CD4-positive, CD25-positive, alpha-beta regulatory T cell (primary cell): ENCODE data around the gene SLC22A12. TPM values are rescaled to one million over a fixed set of nuclear protein-coding genes. Genes with fewer than 3 reads are reported as not detected.

Experiments used
- ATAC-seq, 2 donors: fragments of 150-1000 bp; cut with Tn5 transposase; one replicate each; pipeline ENCODE4 v1.10.0; 2021; ENCODE audit warnings: low read depth in 2 of 2, moderate number of reproducible peaks in 2 of 2, moderate library complexity in 1 of 2
- DNase-seq, 3 donors: peaks; one replicate each; pipeline versions ENCODE4 v3.0.0 to v3.0.0-alpha.2; 2012 to 2022; ENCODE audit warnings: mixed read lengths in 1 of 3
- H3K27ac ChIP-seq: one replicate; pipeline ENCODE4 v1.7.0; 2013; ENCODE audit warnings: mild to moderate bottlenecking, low read length; ENCODE audit not compliant: insufficient read depth, poor library complexity, severe bottlenecking
- H3K27me3 ChIP-seq: one replicate; pipeline ENCODE4 v1.7.0; 2013; ENCODE audit warnings: low read length; ENCODE audit not compliant: control insufficient read depth, insufficient read depth
- H3K36me3 ChIP-seq: one replicate; pipeline ENCODE4 v1.7.0; 2013; ENCODE audit warnings: mild to moderate bottlenecking, low read length, moderate library complexity; ENCODE audit not compliant: control insufficient read depth, insufficient read depth
- H3K4me1 ChIP-seq: 2 replicates; pipeline ENCODE4 v1.7.0; 2013; ENCODE audit warnings: mild to moderate bottlenecking, low read length; ENCODE audit not compliant: insufficient read depth, control insufficient read depth, poor library complexity, severe bottlenecking
- H3K4me3 ChIP-seq: one replicate; pipeline ENCODE4 v1.7.0; 2013; ENCODE audit warnings: low read depth, mild to moderate bottlenecking, low read length, moderate library complexity
- H3K9me3 ChIP-seq, 2 experiments: 1 replicate in 1 of 2; 2 replicates in 1 of 2; pipeline ENCODE4 v1.7.0; 2013; ENCODE audit warnings: low read length in 2 of 2, mild to moderate bottlenecking in 1 of 2, moderate library complexity in 1 of 2; ENCODE audit not compliant: control insufficient read depth in 2 of 2
- H3K27ac Mint-ChIP-seq, 3 donors: one replicate each; pipeline ENCODE4 v1.8.0; 2020 to 2022; ENCODE audit warnings: mild to moderate bottlenecking in 3 of 3, mixed read lengths in 3 of 3, moderate library complexity in 2 of 3
- H3K27me3 Mint-ChIP-seq: one replicate; pipeline ENCODE4 v1.8.0; 2022; ENCODE audit warnings: mild to moderate bottlenecking, mixed read lengths
- H3K36me3 Mint-ChIP-seq: one replicate; pipeline ENCODE4 v1.8.0; 2020; ENCODE audit warnings: mixed read lengths
- H3K4me1 Mint-ChIP-seq, 4 donors: one replicate each; pipeline ENCODE4 v1.8.0; 2020 to 2022; ENCODE audit warnings: mixed read lengths in 4 of 4, mild to moderate bottlenecking in 1 of 4
- H3K4me3 Mint-ChIP-seq, 4 donors: one replicate each; pipeline ENCODE4 v1.8.0; 2020 to 2022; ENCODE audit warnings: mild to moderate bottlenecking in 4 of 4, mixed read lengths in 4 of 4, moderate library complexity in 3 of 4
- H3K9me3 Mint-ChIP-seq, 7 donors: one replicate each; pipeline ENCODE4 v1.8.0; 2020 to 2022; ENCODE audit warnings: mixed read lengths in 7 of 7, mild to moderate bottlenecking in 3 of 7, moderate library complexity in 2 of 7
- polyA plus RNA-seq, 4 donors: library from polyadenylated mRNA; unstranded; fragments of 300-500 nt; fragmentation: Illumina TruSeq; gene quantifications; one replicate each; pipeline ENCODE4 v1.2.3, GENCODE V29; 2021
- total RNA-seq: library from RNA; stranded (reverse); gene quantifications from one replicate; pipeline ENCODE4 v1.2.3, GENCODE V29; 2022

Gene SLC22A12
- total and polyA plus RNA-seq, 5 donors from 2014 or later: not detected

DNA sequence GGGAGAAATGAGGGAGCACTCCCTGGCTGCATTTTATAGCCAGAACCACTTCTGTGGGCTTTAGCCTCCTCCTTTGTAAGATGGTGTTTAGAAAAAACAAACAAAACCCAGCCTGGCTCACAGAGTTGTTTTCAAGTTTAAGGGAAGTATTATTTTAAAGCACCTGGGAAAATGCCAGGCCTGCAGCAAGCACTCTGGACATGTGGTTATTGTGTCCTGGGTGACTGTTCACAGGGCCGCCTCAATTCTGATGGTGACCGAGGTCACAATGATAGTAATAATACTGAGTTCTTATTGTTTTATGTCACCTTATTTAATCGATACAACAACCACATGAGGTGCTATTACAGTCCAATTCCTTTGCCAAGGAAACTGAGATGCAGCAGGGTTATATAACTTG, 20.7 kb upstream of the SLC22A12 start:
- Histone ChIP-seq H3K4me1 (no peaks in the 10 kb centered on the region), H3K4me3 (no peak overlapping the region), H3K9me3 (no peaks in the 10 kb centered on the region), H3K27ac (no peak overlapping the region), H3K36me3 (no peaks in the 10 kb centered on the region), H3K27me3 (no peaks in the 10 kb centered on the region)
- Mint-ChIP-seq H3K27me3 (peaks cover 5% of the 10 kb centered on the region), H3K9me3 (no peaks in the 10 kb centered on the region), H3K4me1 (no peaks in the 10 kb centered on the region), H3K27ac (no peak overlapping the region), H3K4me3 (no peak overlapping the region), H3K36me3 (no peaks in the 10 kb centered on the region)
- DNase-seq (no peak), ATAC-seq (no peak)

DNA sequence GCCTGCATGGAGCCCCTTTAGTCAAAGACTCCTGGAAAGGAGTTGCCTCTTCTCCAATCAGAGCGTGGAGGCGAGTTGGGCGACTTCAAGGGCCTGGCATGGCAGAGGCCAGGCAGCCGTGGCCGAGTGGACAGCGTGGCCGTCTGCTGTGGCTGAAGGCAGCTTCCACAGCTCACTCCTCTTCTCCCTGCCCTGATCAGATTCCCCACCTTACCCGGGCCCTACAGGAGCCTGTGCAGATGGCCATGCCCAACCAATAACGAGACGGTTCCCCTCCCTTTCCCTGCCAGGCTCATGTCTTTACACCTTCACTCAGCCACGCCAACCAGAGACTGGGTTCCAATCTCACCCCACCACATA, 20.0 kb upstream of the SLC22A12 start:
- no peaks in the 10 kb centered on the region for H3K4me1 Mint-ChIP-seq
- H3K36me3 ChIP-seq: no peaks in the 10 kb centered on the region
- H3K4me1 ChIP-seq: no peaks in the 10 kb centered on the region
- H3K27me3 ChIP-seq: no peaks in the 10 kb centered on the region
- H3K9me3 Mint-ChIP-seq: no peaks in the 10 kb centered on the region
- H3K27ac ChIP-seq: no peak overlapping the region
- DNase-seq (no peak), ATAC-seq (no peak)
- H3K27me3 Mint-ChIP-seq: peaks cover 5% of the 10 kb centered on the region
- H3K27ac Mint-ChIP-seq: no peak overlapping the region
- H3K4me3 Mint-ChIP-seq: no peak overlapping the region
- no peaks in the 10 kb centered on the region for H3K9me3 ChIP-seq
- H3K4me3 ChIP-seq: no peak overlapping the region
- H3K36me3 Mint-ChIP-seq: no peaks in the 10 kb centered on the region

DNA sequence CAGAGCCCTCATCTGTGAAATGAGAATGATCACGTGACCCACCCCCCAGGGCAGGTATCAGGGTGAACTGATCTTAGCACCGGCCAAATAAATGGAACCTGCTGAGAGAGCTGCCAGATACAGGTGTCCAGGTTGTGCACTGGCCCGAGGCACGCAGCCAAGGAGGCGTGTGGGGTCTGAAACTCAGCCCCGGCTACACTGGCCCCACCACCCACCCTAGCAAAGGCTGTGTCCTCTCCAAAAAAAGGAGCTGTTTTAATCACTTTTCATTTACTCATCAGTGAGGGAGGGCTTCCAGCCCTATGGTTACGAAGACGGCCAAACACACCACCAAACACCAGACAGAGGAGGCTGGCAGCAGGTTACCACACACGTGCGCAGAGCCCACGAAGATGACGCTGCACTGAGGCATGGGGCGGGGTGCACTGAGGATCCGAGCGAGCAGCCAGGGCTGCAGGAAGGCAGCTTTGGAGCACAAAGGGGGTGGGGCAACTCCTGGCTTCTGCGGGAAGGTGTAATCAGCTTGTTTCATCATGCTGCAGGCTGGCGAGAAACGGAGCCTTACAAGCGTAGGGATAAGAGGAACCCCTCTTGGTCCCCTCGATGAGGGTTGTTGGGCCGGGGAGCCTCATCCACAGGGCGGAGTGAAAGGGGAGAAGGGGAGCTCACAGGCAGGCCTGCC, 19.5 kb upstream of the SLC22A12 start:
- ATAC-seq: no peak
- H3K4me1 ChIP-seq: no peaks in the 10 kb centered on the region
- H3K9me3 ChIP-seq: no peaks in the 10 kb centered on the region
- no peak overlapping the region for H3K4me3 ChIP-seq
- Mint-ChIP-seq H3K36me3 (no peaks in the 10 kb centered on the region), H3K27me3 (peaks cover 5% of the 10 kb centered on the region), H3K9me3 (no peaks in the 10 kb centered on the region), H3K27ac (no peak overlapping the region), H3K4me3 (no peak overlapping the region), H3K4me1 (no peaks in the 10 kb centered on the region)
- no peaks in the 10 kb centered on the region for H3K27me3 ChIP-seq
- DNase-seq: no peak
- no peaks in the 10 kb centered on the region for H3K36me3 ChIP-seq
- H3K27ac ChIP-seq: no peak overlapping the region

DNA sequence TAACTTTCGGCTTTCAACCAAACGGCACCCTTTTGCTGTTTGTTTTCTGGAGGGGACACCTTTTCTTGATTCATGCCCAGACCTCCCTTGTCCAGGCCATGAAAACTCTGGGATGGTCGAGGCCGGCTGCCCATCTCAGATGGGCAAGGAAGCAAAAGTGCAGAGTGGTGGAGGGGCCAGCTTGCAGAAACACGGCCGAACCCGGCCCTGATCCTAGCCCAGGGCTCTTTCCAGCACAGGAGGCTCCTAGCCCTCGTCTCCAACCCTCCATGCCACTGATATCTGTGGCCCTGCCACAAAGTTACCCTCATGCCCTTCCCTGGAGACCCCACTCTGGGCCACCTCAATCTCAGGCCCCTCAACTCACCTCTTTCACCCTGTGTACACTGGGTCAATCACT, 18.9 kb upstream of the SLC22A12 start:
- H3K27ac ChIP-seq: no peak overlapping the region
- no peak overlapping the region for H3K4me3 Mint-ChIP-seq
- H3K9me3 Mint-ChIP-seq: no peaks in the 10 kb centered on the region
- peaks cover 5% of the 10 kb centered on the region for H3K27me3 Mint-ChIP-seq
- no peak for ATAC-seq
- no peaks in the 10 kb centered on the region for H3K36me3 ChIP-seq
- H3K4me3 ChIP-seq: no peak overlapping the region
- no peaks in the 10 kb centered on the region for H3K9me3 ChIP-seq
- no peaks in the 10 kb centered on the region for H3K4me1 Mint-ChIP-seq
- no peaks in the 10 kb centered on the region for H3K4me1 ChIP-seq
- H3K27me3 ChIP-seq: no peaks in the 10 kb centered on the region
- DNase-seq: no peak
- no peaks in the 10 kb centered on the region for H3K36me3 Mint-ChIP-seq
- H3K27ac Mint-ChIP-seq: no peak overlapping the region

DNA sequence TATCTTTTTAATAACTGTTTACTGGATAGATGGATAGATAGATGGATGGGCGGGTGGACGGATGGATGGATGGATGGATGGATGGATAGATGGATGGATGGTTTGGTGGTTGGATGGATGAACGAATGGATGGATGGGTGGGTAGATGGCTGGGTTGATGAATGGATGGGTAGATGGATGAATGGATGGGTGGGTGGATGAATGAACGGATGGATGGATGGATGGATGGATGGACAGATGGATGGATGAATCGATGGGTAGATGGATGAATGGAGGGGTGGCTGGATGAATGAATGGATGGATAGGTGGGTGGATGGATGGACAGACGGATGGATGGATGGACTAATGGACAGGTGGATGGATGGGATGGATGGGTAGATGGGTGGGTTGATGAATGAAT, 13.8 kb upstream of the SLC22A12 start:
- no peak overlapping the region for H3K4me3 ChIP-seq
- ATAC-seq (no peak), DNase-seq (no peak)
- H3K4me1 Mint-ChIP-seq: no peaks in the 10 kb centered on the region
- H3K27me3 Mint-ChIP-seq: peaks cover 5% of the 10 kb centered on the region
- no peaks in the 10 kb centered on the region for H3K9me3 ChIP-seq
- H3K4me3 Mint-ChIP-seq: no peak overlapping the region
- H3K27me3 ChIP-seq: no peaks in the 10 kb centered on the region
- H3K4me1 ChIP-seq: no peaks in the 10 kb centered on the region
- H3K27ac ChIP-seq: no peak overlapping the region
- H3K36me3 ChIP-seq: no peaks in the 10 kb centered on the region
- H3K36me3 Mint-ChIP-seq: no peaks in the 10 kb centered on the region
- no peaks in the 10 kb centered on the region for H3K9me3 Mint-ChIP-seq
- H3K27ac Mint-ChIP-seq: no peak overlapping the region

DNA sequence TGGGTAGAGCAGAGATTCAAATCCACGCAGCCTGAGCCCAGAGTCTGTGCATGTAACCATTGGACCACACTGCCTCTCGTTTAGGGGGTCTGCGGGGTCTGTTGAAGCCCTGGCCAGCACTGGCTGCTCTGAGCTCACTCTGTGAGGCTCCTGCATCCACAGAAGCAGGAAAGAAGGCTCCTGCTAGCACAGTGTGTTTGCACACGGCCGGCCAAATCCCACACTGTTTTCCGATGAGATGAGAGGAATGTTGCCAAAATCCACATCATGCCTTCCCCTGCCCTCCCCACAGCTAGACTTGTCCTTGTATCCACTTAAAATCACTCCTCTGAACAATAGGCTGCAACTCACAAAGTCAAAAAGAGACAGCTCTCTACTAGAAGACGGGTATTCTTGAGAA, 10.6 kb upstream of the SLC22A12 start:
- ATAC-seq (no peak), DNase-seq (no peak)
- Histone ChIP-seq H3K36me3 (no peaks in the 10 kb centered on the region), H3K4me1 (no peaks in the 10 kb centered on the region), H3K27ac (no peak overlapping the region), H3K4me3 (no peak overlapping the region), H3K9me3 (no peaks in the 10 kb centered on the region), H3K27me3 (no peaks in the 10 kb centered on the region)
- no peaks in the 10 kb centered on the region for H3K9me3 Mint-ChIP-seq
- H3K4me3 Mint-ChIP-seq: no peak overlapping the region
- H3K27me3 Mint-ChIP-seq: peaks cover 6% of the 10 kb centered on the region
- H3K4me1 Mint-ChIP-seq: no peaks in the 10 kb centered on the region
- no peak overlapping the region for H3K27ac Mint-ChIP-seq
- H3K36me3 Mint-ChIP-seq: no peaks in the 10 kb centered on the region

DNA sequence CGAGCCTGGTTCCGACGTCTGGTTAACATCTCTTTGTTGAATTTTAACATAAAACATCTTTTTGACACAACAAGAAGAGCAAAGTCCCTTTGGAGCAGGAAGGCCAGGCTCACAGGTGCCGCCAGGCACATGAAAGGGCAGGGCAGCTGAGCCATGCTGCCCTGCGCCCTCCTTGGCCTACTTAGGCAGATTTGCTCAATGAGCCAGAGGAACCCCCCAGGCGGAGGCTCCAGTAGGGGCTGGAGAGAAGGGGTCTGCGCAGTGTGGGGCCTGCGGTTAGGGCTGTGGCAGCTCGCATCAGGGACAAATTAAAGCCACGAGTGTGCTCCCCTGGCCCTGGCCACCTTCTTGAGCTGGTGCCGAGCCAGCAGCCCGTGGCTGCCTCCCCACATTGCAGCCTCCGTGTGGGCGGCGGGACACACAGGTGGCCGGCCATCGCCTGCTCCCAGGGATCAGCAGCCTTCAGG, 9.9 kb upstream of the SLC22A12 start:
- peaks cover 6% of the 10 kb centered on the region for H3K27me3 Mint-ChIP-seq
- Histone ChIP-seq H3K27ac (no peak overlapping the region), H3K4me3 (no peak overlapping the region), H3K9me3 (no peaks in the 10 kb centered on the region), H3K36me3 (no peaks in the 10 kb centered on the region), H3K27me3 (no peaks in the 10 kb centered on the region), H3K4me1 (no peaks in the 10 kb centered on the region)
- no peaks in the 10 kb centered on the region for H3K9me3 Mint-ChIP-seq
- no peak overlapping the region for H3K4me3 Mint-ChIP-seq
- DNase-seq (no peak), ATAC-seq (no peak)
- H3K4me1 Mint-ChIP-seq: no peaks in the 10 kb centered on the region
- no peaks in the 10 kb centered on the region for H3K36me3 Mint-ChIP-seq
- no peak overlapping the region for H3K27ac Mint-ChIP-seq

DNA sequence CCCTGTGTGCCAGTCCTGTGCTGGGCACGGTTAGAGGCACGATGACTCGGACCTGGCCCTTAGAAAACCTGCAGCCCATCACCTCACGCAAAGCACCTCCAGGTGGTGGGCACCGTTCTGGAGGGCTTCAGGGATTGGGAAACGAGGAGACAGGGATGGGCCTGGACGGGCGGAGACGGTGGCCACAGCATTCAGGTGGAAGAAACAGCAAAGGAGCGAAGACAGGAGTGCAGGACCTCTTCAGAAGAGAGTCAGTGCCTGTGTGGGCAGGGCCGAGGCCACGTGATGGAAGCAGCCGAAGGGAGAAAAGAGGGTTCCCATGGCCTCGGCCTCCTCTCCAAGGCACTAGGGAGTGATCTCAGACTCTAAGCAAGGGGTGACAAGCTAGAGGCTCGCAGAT, 8.1 kb upstream of the SLC22A12 start:
- Histone ChIP-seq H3K4me1 (no peaks in the 10 kb centered on the region), H3K36me3 (no peaks in the 10 kb centered on the region), H3K4me3 (no peak overlapping the region), H3K9me3 (no peaks in the 10 kb centered on the region), H3K27me3 (no peaks in the 10 kb centered on the region), H3K27ac (no peak overlapping the region)
- DNase-seq: no peak
- Mint-ChIP-seq H3K4me1 (no peaks in the 10 kb centered on the region), H3K9me3 (peaks cover 0 to 4% (median 0%) of the 10 kb centered on the region in 7 donors), H3K27me3 (peaks cover 10% of the 10 kb centered on the region), H3K4me3 (no peak overlapping the region), H3K27ac (no peak overlapping the region), H3K36me3 (no peaks in the 10 kb centered on the region)
- no peak for ATAC-seq
